ENCODE measurements around the gene CPT1A. TPM values are rescaled to one million over a fixed set of nuclear protein-coding genes. Genes with fewer than 3 reads are reported as not detected.
"Not testable (repeated sequence)": the region's sequence is repeated elsewhere in the genome, so short reads cannot be mapped to it uniquely, and the experiment has no call there.

Gene CPT1A
- total RNA-seq, 2 experiments from 2014 or later = 17.5 TPM

- Mint-ChIP-seq H3K36me3 (ENCODE audit: low read depth) (peaks cover 2% of the 10 kb centered on the region), H3K4me3 (no peak overlapping the region), H3K9me3 (peaks cover 8% of the 10 kb centered on the region), H3K27ac (no peak overlapping the region), H3K27me3 (peaks cover 11% of the 10 kb centered on the region), H3K4me1 (ENCODE audit: low read depth) (peaks cover 2% of the 10 kb centered on the region)
- intact Hi-C loops (cut with micrococcal nuclease) = no loop called here
- ATAC-seq = no peak
- CTCF ChIA-PET = no interaction called here
- POLR2A ChIA-PET = no interaction called here
- no peak for TF ChIP-seq CTCF (IDR thresholded peaks at IDR 0.05)
- no peak for DNase-seq
These were observed 17.4 kb upstream of the CPT1A start for GRCh38 chr11:68859123-68859522.

GRCh38 chr11:68857037-68857586 is 15.4 kb upstream of the CPT1A start:
- ATAC-seq (no peak), DNase-seq (no peak)
- intact Hi-C loops (cut with micrococcal nuclease) = no loop called here
- no peaks in the 10 kb centered on the region for H3K36me3 Mint-ChIP-seq (ENCODE audit: low read depth)
- no peak overlapping the region for H3K4me3 Mint-ChIP-seq
- peaks cover 26% of the 10 kb centered on the region for H3K27me3 Mint-ChIP-seq
- no peak overlapping the region for H3K27ac Mint-ChIP-seq
- TF ChIP-seq CTCF (IDR thresholded peaks at IDR 0.05) = no peak
- H3K4me1 Mint-ChIP-seq (ENCODE audit: low read depth) = peaks cover 2% of the 10 kb centered on the region
- H3K9me3 Mint-ChIP-seq = peaks cover 4% of the 10 kb centered on the region
- CTCF ChIA-PET = no interaction called here
- POLR2A ChIA-PET = no interaction called here

GRCh38 chr11:68856425-68857030 is 14.8 kb upstream of the CPT1A start:
- not testable (repeated sequence) for H3K4me1 Mint-ChIP-seq (ENCODE audit: low read depth)

GRCh38 chr11:68855205-68855981 is 13.7 kb upstream of the CPT1A start:
- no peak for TF ChIP-seq CTCF (IDR thresholded peaks at IDR 0.05)
- Mint-ChIP-seq H3K27ac (no peak overlapping the region), H3K27me3 (peaks cover 29% of the 10 kb centered on the region), H3K36me3 (ENCODE audit: low read depth) (no peaks in the 10 kb centered on the region), H3K4me3 (peak overlapping the region; percentile 47), H3K9me3 (peaks cover 4% of the 10 kb centered on the region), H3K4me1 (ENCODE audit: low read depth) (peaks cover 2% of the 10 kb centered on the region)
- intact Hi-C loops (cut with micrococcal nuclease) = no loop called here
- ATAC-seq (peak; percentile 45), DNase-seq (peak; percentile 21)
- ChIA-PET CTCF (interaction anchor here (1.7 kb wide), 1 partner anchor 11 kb away, joined by 7 read pairs; no protein-coding TSS in a partner anchor), POLR2A (interaction anchor here (1.2 to 1.5 kb wide), 2 partner anchors 11 to 17 kb away, joined by 4 read pairs; no protein-coding TSS in a partner anchor)

More at GRCh38 chr11:68856425-68857030, 14.8 kb upstream of the CPT1A start:
- H3K36me3 Mint-ChIP-seq (ENCODE audit: low read depth); H3K9me3 Mint-ChIP-seq; DNase-seq; H3K27ac Mint-ChIP-seq; ATAC-seq; CTCF ChIA-PET; H3K4me3 Mint-ChIP-seq; POLR2A ChIA-PET; intact Hi-C loops (cut with micrococcal nuclease): not testable (repeated sequence)
- H3K27me3 Mint-ChIP-seq = peaks cover 29% of the 10 kb centered on the region

GRCh38 chr11:68854273-68854958 is 12.7 kb upstream of the CPT1A start:
- TF ChIP-seq CTCF (IDR thresholded peaks at IDR 0.05) = no peak
- H3K27ac Mint-ChIP-seq = no peak overlapping the region
- CTCF ChIA-PET = interaction anchor here (1.7 kb wide), 1 partner anchor 10 kb away, joined by 7 read pairs; no protein-coding TSS in a partner anchor
- H3K4me1 Mint-ChIP-seq (ENCODE audit: low read depth) = peaks cover 2% of the 10 kb centered on the region
- POLR2A ChIA-PET = interaction anchor here (1.2 to 1.5 kb wide), 2 partner anchors 10 to 16 kb away, joined by 4 read pairs; no protein-coding TSS in a partner anchor
- peaks cover 29% of the 10 kb centered on the region for H3K27me3 Mint-ChIP-seq
- H3K36me3 Mint-ChIP-seq (ENCODE audit: low read depth) = no peaks in the 10 kb centered on the region
- H3K9me3 Mint-ChIP-seq = peaks cover 4% of the 10 kb centered on the region
- H3K4me3 Mint-ChIP-seq = no peak overlapping the region
- DNase-seq (no peak), ATAC-seq (no peak)
- intact Hi-C loops (cut with micrococcal nuclease) = no loop called here
